ENCODE measurements around the gene FSTL5. TPM values are rescaled to one million over a fixed set of nuclear protein-coding genes. Genes with fewer than 3 reads are reported as not detected.

The FSTL5 gene
- total and polyA plus RNA-seq, 9 of the 15 experiments (the other 6 are each of a cell fraction or from before 2014, with no cell fraction given): 0.09 to 3.1 (median 0.50) TPM; not detected in 1

GRCh38 chr4:161564230-161564834 lies 599.5 kb downstream of the FSTL5 start:
- DNase-seq (ENCODE audit: extremely low read depth in 1 of 4, low spot score in 3 of 4) (no peak), FAIRE-seq (no peak), ATAC-seq (no peak)
- Histone ChIP-seq H3K4me2 (ENCODE audit: insufficient read depth, low read length) (no peak overlapping the region), H3K36me3 (ENCODE audit: control insufficient read depth, insufficient read depth, low read length) (no peaks in the 10 kb centered on the region), H3K9me1 (ENCODE audit: control insufficient read depth, insufficient read depth, low read length) (no peaks in the 10 kb centered on the region), H4K20me1 (replicated peaks; ENCODE audit: control insufficient read depth, insufficient read depth, low read length) (no peaks in the 10 kb centered on the region), H3K4me1 (replicated peaks in 1 of 2; ENCODE audit: control insufficient read depth in 2 of 2, insufficient read depth in 2 of 2, low read length in 2 of 2) (no peaks in the 10 kb centered on the region), H3K9me3 (replicated peaks; ENCODE audit: control insufficient read depth, insufficient read depth, low read depth, low read length) (no peaks in the 10 kb centered on the region), H3K27me3 (ENCODE audit: control insufficient read depth in 2 of 2, insufficient read depth in 2 of 2, low read length in 2 of 2) (no peaks in the 10 kb centered on the region), H3K27ac (ENCODE audit: extremely low read depth, low read depth, low read length) (no peak overlapping the region), H3K9ac (ENCODE audit: insufficient read depth in 1 of 2, low read depth in 2 of 2, low read length in 2 of 2) (no peak overlapping the region), H2AFZ (ENCODE audit: low read depth, low read length) (no peak overlapping the region), H3K79me2 (ENCODE audit: control insufficient read depth, insufficient read depth, low read length) (no peaks in the 10 kb centered on the region), H3K4me3 (no peak overlapping the region)
- in situ Hi-C loops (cut with MboI) (no loop called here), intact Hi-C loops (cut with micrococcal nuclease) (no loop called here)
- BruUV-seq (replicated peaks): no TSS peak
- ChIA-PET CTCF (ENCODE audit: low intra/inter-chr PET ratio) (no interaction called here), POLR2A (no interaction called here)
- no peak for TF ChIP-seq PHB2 (IDR thresholded peaks at IDR 0.05; ENCODE audit: low read depth)
- TF ChIP-seq CREBBP (IDR thresholded peaks at IDR 0.05; ENCODE audit: low read depth, low read length): no peak
- TF ChIP-seq NCOA2 (IDR thresholded peaks at IDR 0.05; ENCODE audit: partially characterized antibody in 2 of 2): no peak
- no peak for TF ChIP-seq SUPT5H (IDR thresholded peaks at IDR 0.05)
- TF ChIP-seq NONO (IDR thresholded peaks at IDR 0.05; ENCODE audit: low read depth in 2 of 2, low read length in 1 of 2): no peak
- 20% methylated on average over 1 of the region's 1 CpG for WGBS (ENCODE audit: insufficient coverage, low coverage, missing lambda C conversion rate)
